GM10847 (cell line): Measurements from ENCODE around the gene RANBP17.

Experiments used
- POLR2A ChIP-seq: IDR thresholded peaks from 2 replicates; pipeline ENCODE4 v1.6.1; 2011; ENCODE audit not compliant: insufficient read length; ENCODE audit errors: extremely low read depth

Gene RANBP17

DNA sequence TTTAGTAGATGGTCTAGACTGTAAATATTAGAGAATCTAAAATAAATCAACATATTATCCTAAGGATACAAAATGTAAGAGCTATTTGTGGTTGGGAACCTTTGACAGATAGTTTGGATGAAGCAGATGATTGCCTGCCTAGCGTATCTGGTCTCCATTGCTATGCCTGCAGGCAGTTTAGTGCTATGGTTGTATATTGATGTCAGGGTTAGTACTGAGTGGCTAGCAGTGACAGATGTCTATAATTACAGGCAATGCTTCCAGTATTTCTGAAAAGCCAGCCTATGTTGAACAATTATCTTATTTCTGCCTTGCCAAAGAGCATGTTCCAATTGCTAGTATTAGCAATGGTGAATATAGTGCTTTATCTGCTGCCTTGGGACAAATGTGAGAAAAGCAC is 296.0 kb downstream of the RANBP17 start:
- no peak for TF ChIP-seq POLR2A

DNA sequence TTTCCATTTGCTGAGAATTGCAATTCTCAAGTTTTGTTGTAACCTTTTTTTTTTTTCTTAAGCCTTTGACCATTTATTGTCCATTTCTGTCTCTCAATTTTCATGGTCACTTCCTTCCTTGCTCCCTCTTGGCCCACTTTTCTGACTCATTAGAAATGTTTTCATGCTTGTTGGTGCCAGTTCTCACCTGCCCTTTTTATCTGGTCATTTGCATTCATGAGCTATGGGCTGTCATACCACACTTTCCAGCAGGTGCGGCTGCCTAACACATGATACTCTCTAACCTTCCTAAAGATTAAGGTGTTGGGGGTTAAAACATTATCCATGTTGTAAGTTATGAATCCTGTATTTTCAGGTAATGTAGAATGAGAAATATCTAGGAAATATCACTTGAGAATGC is 296.8 kb downstream of the RANBP17 start:
- TF ChIP-seq POLR2A: no peak

DNA sequence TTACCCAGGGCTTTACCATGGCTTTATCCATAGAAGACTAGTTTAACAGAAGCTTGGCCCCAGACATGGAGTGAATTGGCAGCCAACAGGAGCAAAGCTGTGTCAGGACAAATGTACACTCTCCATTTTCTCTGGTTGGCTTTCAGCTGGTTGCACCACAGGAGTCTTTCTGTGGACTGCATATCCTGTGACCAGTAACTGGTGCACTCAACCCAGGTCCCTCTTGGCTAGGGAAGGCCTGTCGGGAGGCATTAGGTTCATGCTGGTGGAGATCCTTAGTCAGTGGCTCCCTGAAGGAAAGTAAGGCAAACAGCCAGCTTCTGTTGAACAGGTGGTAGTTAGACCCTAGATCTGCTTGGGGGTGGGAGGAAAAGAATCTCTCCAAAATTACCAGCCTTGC is 300.3 kb downstream of the RANBP17 start:
- no peak for TF ChIP-seq POLR2A

DNA sequence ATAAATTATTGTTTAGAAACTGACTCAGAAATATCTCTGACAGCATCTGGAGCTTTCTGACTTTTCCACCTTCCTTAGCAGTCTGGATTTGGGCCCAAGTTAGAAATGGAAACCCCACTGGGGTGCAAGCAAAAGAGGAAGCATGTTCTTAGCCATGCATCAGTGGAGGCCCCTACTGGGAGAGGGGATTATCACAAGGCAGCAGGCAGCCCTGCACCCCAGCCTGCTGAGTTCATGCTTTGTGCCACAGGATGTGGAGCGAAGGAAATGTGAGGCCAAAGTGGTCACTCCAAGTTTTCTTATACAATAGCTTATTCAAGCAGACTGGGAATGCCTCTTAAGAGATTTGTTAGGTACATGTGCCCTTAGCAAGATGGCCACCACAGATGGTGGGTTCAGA is 300.8 kb downstream of the RANBP17 start:
- TF ChIP-seq POLR2A: no peak

DNA sequence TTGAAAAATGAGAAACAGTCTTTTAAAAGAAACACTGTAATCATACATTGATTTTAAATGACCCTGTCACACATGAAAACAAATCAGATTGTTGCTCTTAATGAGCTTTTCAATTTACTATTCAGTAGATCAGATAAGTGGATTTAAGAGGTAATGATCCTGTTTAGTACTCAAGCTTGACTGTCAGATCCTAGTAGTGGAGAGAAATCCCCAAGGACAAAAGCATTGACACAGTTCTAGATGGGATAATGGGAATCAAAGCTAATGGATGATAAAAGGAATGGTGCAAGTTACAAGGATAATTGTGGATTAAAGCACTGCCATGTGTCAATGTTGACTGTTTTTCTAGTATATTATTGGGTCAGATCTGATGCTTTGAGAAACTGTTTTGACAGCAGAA is 304.9 kb downstream of the RANBP17 start:
- no peak for TF ChIP-seq POLR2A

DNA sequence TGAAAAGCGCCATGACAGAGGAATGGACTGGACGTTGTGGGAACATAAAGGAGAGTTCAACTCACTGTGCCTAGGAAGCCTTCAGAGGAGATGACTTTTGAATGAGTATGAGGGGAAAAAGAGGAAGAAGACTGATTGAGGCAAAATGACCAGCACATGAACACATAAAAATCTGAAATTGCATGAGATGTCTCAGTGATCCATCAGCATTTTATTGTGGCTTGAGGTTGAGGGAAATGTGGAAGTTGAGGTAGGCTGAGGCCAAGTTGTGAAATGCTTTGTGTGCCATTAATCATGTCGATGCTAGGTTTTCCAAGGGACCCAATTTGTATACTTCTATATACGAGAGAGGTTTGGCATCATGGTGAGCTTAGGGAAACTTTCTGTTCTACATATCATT is 306.4 kb downstream of the RANBP17 start:
- TF ChIP-seq POLR2A: no peak

DNA sequence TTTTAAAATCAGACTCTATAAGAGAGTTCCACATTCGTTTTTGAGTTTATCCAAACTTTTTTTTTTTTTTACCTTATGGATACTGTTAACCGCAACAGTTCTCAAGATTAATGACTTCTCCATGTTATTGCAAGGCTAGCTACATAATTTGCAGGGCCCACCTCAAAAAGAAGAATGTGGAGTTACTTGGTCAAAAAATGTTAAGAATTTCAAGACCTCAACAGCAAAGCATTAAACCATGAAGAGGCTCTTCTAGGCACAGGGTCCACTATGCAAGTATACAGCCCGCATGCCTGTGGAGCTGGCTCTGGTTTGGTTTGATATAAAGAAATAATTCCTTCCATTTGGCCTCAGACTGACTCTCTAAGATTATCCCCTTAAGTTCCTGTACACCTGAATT is 313.9 kb downstream of the RANBP17 start:
- no peak for TF ChIP-seq POLR2A

DNA sequence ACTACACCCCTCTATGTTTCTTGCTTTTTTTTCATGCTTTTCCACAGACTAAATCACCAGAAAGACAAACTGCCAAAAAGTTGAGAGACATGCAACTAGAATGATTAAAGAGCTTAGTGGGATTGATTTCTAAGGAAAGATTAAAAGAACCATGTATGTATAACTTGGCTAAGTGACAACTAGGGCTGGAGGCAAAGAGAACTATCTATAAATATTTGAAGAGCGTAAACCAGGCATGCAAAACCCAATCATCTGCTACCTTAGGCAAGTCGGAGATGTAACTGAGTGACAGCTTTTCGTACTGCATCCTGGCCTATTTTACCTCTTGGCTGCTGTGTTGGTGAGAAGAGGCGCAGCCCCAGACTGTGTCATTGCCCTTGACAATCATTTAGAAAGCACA is 326.2 kb downstream of the RANBP17 start:
- TF ChIP-seq POLR2A: no peak

DNA sequence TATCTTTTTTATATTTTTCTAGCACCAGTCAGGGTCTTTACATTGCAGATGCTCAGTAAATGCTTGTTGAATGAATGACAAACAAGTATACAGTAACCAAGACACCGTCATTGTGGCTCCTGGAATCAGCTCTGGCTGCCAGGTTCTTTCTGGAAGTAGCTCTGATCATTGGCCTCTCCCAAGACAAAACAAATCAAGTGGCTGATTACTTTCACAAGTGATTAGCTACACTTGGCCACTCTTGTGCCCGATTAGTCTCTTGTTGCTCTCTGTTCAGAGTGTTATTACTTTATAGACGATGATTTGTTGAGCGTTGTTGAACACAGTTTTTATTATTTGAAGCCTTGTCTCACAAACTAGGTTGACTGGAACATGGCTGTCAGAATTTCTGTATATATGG is 327.6 kb downstream of the RANBP17 start:
- no peak for TF ChIP-seq POLR2A

DNA sequence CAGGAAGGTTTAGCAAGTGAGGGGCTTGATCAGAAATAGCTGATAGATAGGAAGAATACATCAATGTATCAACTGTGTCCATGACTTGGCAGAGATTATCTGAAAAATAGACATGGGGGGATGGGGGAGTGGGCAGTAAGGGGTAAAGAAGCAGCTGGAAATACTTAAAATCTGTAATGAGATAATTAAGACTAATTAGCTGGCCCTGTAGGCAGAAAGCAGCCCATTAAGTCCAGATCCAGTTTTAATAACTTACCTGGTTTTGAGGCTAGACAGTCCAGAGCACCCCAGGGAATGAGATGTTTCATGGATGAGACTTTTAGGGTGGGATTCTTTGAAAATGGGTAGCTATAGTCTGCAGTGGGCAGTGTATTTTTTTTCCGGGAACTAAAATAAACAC is 330.3 kb downstream of the RANBP17 start:
- no peak for TF ChIP-seq POLR2A

DNA sequence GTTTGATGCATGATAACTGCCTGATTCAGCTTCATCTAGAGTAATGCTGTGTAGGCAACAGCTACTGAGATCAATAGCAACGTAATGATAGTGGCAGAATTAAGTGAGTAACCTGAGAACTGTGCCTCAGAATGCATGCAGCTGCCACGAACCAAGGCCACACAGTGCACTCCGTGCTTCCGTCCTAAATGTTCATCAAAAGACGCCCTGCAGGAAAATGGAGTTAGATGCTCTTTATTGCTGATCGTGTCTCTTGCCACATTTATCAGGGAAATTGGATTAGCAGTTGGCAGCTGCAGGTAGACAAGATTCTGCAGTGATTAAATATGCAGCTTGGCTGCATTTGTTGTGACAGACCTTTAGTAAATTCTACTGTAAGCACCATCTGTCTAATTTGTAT is 339.5 kb downstream of the RANBP17 start:
- no peak for TF ChIP-seq POLR2A

DNA sequence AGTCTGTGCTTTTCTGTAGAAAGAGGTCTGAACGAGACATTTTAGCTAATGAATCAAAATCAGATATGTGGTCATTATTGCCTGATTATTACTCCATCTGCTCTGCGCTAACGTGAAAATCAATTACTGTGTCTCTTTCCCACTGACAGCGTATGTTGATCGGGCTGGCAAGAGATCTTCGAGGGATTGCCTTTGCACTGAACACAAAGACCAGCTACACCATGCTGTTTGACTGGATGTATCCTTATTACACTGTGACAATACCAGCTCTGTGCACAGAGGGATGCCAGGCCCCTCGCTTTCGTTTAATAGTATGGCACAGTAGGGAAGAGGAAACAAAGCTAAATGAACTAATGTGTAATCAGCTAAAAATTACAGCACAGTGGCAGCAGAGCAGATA is 343.6 kb downstream of the RANBP17 start:
- TF ChIP-seq POLR2A: no peak

DNA sequence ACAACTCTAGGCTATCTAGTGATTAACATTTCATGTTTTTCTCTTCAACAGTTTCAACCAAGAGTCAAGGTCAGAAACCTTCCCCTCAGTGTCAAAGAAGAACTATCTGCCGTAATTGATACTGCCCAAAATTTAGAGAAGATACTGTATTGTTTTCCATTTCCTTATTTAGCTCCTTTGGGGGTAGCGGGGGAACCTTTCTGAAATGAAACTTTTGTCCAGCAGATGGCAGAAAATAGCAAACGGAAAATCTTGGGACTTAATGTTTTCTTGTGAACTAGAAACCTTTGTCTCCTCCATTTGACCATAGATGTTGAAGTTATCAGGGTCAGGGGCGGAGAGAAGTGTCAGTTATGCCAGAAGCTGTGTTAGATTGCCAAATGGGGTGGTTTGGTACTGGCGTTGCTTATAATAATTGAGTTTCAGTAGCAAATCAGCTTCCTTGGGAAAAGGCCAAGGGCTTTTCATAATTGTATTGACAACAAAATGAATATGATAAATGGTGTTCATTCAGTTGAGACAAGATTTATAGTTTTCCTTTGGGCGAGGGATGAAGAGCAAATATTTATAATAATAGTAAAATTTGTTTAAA is 345.5 kb downstream of the RANBP17 start:
- TF ChIP-seq POLR2A: no peak

DNA sequence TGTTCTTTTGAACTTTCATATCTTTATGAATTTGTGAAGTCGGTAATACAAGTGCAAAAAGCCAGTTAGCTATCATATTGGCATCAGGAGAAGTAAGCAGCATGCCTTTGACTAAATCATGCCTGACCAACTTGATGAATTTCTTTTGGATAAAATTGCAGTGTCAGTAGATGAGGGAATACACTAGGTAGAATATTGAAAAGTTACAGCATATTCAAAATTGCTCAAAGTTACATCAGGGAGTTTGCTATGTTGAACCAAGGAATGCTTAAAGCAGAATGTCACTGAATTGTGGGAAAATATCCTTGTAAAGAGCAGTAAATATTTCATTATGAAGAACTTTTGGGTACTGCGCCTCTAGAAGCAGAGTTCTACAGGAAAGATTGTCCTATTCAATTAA is 360.1 kb downstream of the RANBP17 start:
- no peak for TF ChIP-seq POLR2A

DNA sequence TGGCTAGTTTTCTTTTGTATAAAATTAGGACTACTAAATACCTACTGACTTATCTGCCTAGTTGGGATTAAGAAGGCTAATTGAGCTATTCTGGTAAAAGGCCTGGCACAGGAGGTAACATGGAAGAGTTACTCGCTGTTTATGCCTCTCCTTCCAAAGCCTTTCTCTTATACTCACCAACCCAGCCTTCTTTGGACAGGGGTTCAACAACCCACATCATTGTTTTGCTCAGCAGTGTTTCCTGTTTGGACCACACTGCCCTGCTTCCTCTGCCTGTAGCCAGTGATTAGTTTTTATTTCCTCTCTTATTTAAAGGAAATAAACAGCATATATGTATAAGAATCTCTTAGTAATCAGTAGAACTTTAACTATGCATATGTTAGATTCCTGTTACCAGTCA is 362.1 kb downstream of the RANBP17 start:
- TF ChIP-seq POLR2A: no peak

DNA sequence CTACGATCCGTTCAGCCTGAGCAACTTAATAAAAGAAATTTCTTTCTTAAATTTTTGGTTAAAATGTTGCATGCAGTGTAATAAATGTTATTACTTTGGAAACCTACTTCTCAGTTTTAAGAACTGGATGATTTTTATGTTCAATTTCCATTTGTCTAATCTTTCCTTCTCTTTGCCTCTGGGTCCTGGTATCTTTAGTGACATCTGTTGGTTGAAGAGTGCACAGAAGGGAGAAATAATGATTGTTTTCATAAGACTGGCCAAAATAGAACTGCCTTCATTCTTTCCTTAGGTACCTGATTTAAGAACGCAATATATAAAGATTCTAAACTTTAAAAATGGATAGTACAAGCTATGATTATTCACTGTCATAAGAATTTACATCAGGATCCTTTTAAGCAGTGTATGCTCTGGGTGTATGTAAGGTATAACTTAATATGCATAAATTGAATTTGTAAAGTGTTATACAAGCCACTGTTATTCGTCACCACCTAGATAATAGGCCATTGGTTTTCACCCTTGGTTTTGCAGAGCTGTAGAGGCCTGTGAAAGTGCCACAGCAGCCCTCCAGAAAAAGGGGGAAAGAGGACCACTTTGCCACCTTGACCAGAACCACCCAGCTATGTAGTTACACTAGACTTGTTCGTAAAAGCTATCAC is 364.4 kb downstream of the RANBP17 start:
- TF ChIP-seq POLR2A: no peak

DNA sequence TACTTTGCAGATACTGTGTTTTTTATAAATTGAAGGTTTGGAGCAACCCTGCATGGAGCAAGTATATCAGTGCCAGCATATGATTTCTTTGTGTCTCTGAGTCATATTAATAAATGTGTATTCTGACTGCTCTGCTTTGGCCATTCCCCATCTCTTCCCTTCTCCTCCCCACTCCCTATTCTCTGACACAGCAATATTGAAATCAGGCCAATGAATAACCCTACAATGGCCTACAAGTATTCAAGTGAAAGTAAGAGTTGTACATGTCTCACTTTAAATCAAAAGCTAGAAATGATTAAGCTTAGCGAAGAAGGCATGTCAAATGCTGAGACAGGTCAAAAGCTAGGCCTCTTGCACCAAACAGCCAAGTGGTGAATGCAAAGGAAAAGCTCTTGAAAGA is 365.0 kb downstream of the RANBP17 start:
- no peak for TF ChIP-seq POLR2A
